HEK293 (cell line): ENCODE results near the gene ABCA5.

ENCODE experiments used
- CTCF ChIA-PET: fragments of 350-600 bp; formaldehyde crosslinking; extraction: SDS; loops from one replicate; lab custom pipeline; 2021; ENCODE audit warnings: antibody characterized with exemption; lab: Yijun Ruan, JAX
- POLR2A ChIA-PET: fragments of 300-600 bp; formaldehyde crosslinking; extraction: SDS; loops from one replicate; lab custom pipeline; 2020; ENCODE audit warnings: antibody characterized with exemption, inconsistent platforms; lab: Yijun Ruan, JAX
- H3K27ac ChIP-seq: fragments of 200-500 bp; sonication (Bioruptor generic); 2 replicates; pipeline ENCODE4 v1.5.1; 2014; ENCODE audit warnings: low read depth, low read length, control low read depth, inconsistent platforms; ENCODE audit errors: extremely low read depth
- H3K36me3 ChIP-seq, 2 experiments: fragments of 200-500 bp in 1 of 2; sonication (Bioruptor generic) in 1 of 2; 1 replicate in 1 of 2; 2 replicates in 1 of 2; pipeline ENCODE4 v1.5.1; 2014 to 2017; ENCODE audit warnings: inconsistent platforms in 2 of 2, low read length in 2 of 2; ENCODE audit not compliant: control insufficient read depth in 2 of 2, insufficient read depth in 1 of 2
- H3K4me1 ChIP-seq: fragments of 200-500 bp; sonication (Bioruptor generic); 2 replicates; pipeline ENCODE4 v1.5.1; 2014; ENCODE audit warnings: mild to moderate bottlenecking, low read length, inconsistent platforms; ENCODE audit not compliant: control insufficient read depth, insufficient read depth
- H3K4me3 ChIP-seq: 2 replicates; pipeline ENCODE4 v1.5.1; 2011; ENCODE audit warnings: low read depth, mild to moderate bottlenecking, control low read depth, low read length, moderate library complexity
- H3K9me3 ChIP-seq: fragments of 200-500 bp; sonication (Bioruptor generic); 2 replicates; pipeline ENCODE4 v1.5.1; 2014; ENCODE audit warnings: low read depth, low read length, inconsistent platforms; ENCODE audit not compliant: control insufficient read depth, insufficient read depth
- MZF1 ChIP-seq: fragments of 450-650 bp; formaldehyde crosslinking; IDR thresholded peaks from 2 replicates; pipeline ENCODE4 v1.5.1; 2017; ENCODE audit warnings: missing biosample characterization, missing genetic modification characterization, borderline replicate concordance
- PRDM1 ChIP-seq: fragments of 450-650 bp; formaldehyde crosslinking; IDR thresholded peaks from 2 replicates; pipeline ENCODE4; 2016; ENCODE audit warnings: missing biosample characterization, missing genetic modification characterization
- ZBTB7A ChIP-seq: fragments of 450-650 bp; formaldehyde crosslinking; IDR thresholded peaks from 2 replicates; pipeline ENCODE4 v1.5.1; 2016; ENCODE audit warnings: low read depth, missing biosample characterization, missing genetic modification characterization
- ZNF112 ChIP-seq: fragments of 450-650 bp; formaldehyde crosslinking; IDR thresholded peaks from 2 replicates; pipeline ENCODE4 v1.5.0; 2017; ENCODE audit warnings: missing biosample characterization, missing genetic modification characterization
- ZNF140 ChIP-seq: fragments of 450-650 bp; formaldehyde crosslinking; IDR thresholded peaks from 2 replicates; pipeline ENCODE4 v1.5.1; 2016; ENCODE audit warnings: missing biosample characterization, missing genetic modification characterization
- ZNF202 ChIP-seq: fragments of 450-650 bp; formaldehyde crosslinking; IDR thresholded peaks from 2 replicates; pipeline ENCODE4 v1.5.1; 2016; ENCODE audit warnings: missing biosample characterization, missing genetic modification characterization, borderline replicate concordance
- ZNF416 ChIP-seq: fragments of 450-650 bp; formaldehyde crosslinking; IDR thresholded peaks from 2 replicates; pipeline ENCODE4 v1.5.1; 2016; ENCODE audit warnings: missing biosample characterization, missing genetic modification characterization
- ZNF555 ChIP-seq: fragments of 450-650 bp; formaldehyde crosslinking; conservative IDR thresholded peaks from 2 replicates; pipeline ENCODE4 v1.5.1; 2017; ENCODE audit warnings: missing biosample characterization, mild to moderate bottlenecking, missing genetic modification characterization, inconsistent platforms
- ZNF624 ChIP-seq: fragments of 450-650 bp; formaldehyde crosslinking; IDR thresholded peaks from 2 replicates; pipeline ENCODE4 v1.5.1; 2017; ENCODE audit warnings: missing biosample characterization, missing genetic modification characterization
- ZNF654 ChIP-seq: fragments of 450-650 bp; formaldehyde crosslinking; IDR thresholded peaks from 2 replicates; pipeline ENCODE4 v1.5.1; 2016; ENCODE audit warnings: low read depth, missing biosample characterization, missing genetic modification characterization
- ZNF701 ChIP-seq: fragments of 450-650 bp; formaldehyde crosslinking; IDR thresholded peaks from 2 replicates; pipeline ENCODE4 v1.5.1; 2016; ENCODE audit warnings: missing biosample characterization, missing genetic modification characterization
- TF ChIP-seq, protein P1 (sequence below): fragments of 450-650 bp; formaldehyde crosslinking; IDR thresholded peaks from 2 replicates; pipeline ENCODE4 v1.5.1; 2016; ENCODE audit warnings: missing biosample characterization, missing genetic modification characterization
- TF ChIP-seq, protein P2 (sequence below): fragments of 450-650 bp; formaldehyde crosslinking; IDR thresholded peaks from 2 replicates; pipeline ENCODE4 v1.5.1; 2016; ENCODE audit warnings: missing biosample characterization, missing genetic modification characterization

Gene ABCA5

DNA sequence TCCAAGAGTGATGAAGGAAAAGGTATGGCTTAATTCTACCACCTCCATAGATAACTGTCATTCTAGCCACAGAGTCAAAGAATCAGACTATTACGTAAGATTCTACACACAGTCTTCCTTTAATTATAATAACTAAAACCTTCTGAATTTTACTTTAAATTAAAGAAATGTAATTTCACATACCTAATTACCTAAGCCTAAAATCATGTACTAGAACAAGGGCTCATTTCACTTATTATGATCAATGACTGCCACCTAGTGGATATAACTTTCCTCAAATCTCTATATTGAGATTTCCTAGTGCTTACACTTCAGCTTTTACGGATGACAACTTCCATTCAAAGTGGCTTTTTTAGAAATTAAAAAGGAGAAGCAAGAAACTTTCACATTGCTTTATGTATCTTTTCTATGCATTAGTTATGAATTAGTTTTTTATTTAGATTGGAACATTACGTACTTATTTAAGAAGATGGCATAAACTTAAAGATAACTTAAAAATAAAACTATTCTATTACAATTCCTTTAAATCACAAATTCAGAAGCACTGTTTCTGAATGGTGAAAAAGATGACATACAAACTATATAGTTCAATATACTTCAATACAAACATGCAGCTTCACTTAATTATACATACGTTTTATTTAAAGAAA is 80.1 kb downstream of the ABCA5 start:
- peak; percentile 82 for TF ChIP-seq ZNF654 (tag by site-specific recombination)
- TF ChIP-seq PRDM1 (tag by site-specific recombination), result peak; percentile 63
- TF ChIP-seq MZF1 (tag by site-specific recombination), result no peak
- CTCF ChIA-PET, result interaction anchor here (0.7 to 5.1 kb wide), 16 partner anchors 9 to 1281 kb away, joined by 3 to 72 read pairs (median 4); partner anchors contain the start of gene ABCA5
- peaks cover 2 to 22% of the 10 kb centered on the region in 2 experiments for H3K36me3 ChIP-seq
- POLR2A ChIA-PET, result no interaction called here
- H3K9me3 ChIP-seq, result no peaks in the 10 kb centered on the region
- H3K4me3 ChIP-seq, result no peak overlapping the region
- no peak overlapping the region for H3K27ac ChIP-seq
- no peaks in the 10 kb centered on the region for H3K4me1 ChIP-seq

DNA sequence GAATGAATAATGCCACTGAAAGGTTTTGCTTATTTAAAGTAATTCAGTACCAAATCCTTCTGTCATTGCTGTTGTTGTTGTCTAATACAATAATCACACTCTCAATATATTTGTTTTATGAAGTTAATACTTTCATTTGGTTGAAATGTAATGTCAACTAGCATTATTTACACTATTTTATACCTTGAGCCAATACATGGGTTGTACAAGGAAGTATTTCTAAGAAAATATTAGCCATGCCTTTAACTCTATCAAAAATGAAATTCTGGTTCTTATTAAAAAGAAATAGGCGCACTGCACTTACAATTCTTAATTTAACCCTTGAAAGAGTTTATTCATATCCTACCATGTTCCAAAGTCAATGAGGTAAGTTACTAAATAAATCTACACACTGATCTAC is 80.7 kb downstream of the ABCA5 start:
- CTCF ChIA-PET, result interaction anchor here (0.6 to 5.1 kb wide), 5 partner anchors 8 to 474 kb away, joined by 3 to 72 read pairs (median 14); no protein-coding TSS in a partner anchor
- H3K27ac ChIP-seq, result no peak overlapping the region
- no peaks in the 10 kb centered on the region for H3K4me1 ChIP-seq
- TF ChIP-seq ZNF112 (tag by site-specific recombination) (no peak), ZNF416 (tag by site-specific recombination) (no peak), ZNF555 (tag by site-specific recombination) (no peak), ZNF140 (tag by site-specific recombination) (no peak)
- TF ChIP-seq, protein P1, sequence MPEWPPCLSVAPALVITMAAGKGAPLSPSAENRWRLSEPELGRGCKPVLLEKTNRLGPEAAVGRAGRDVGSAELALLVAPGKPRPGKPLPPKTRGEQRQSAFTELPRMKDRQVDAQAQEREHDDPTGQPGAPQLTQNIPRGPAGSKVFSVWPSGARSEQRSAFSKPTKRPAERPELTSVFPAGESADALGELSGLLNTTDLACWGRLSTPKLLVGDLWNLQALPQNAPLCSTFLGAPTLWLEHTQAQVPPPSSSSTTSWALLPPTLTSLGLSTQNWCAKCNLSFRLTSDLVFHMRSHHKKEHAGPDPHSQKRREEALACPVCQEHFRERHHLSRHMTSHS (tag by site-specific recombination), result no peak
- TF ChIP-seq, all 188 proteins: peak for 0
- Histone ChIP-seq H3K36me3 (peaks cover 2 to 22% of the 10 kb centered on the region in 2 experiments), H3K4me3 (no peak overlapping the region), H3K9me3 (no peaks in the 10 kb centered on the region)
- POLR2A ChIA-PET, result no interaction called here

DNA sequence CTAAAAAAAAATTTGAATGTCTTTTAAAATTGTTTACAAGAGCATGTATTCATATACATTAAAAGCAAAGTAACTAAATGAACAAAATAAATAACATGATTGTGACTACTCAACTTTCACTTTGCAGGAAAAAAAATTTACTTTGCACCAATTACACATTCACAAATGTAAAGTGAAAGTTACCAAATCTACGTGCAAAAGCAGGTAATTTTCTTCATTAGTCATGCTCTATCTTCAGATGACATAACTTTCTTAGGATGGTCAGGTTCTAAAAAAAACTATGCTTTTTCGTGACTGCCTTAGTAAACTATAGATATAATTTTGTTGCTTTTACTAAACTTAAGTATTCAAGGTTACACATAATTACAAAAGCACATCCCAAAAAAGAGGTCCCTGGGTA is 81.3 kb downstream of the ABCA5 start:
- TF ChIP-seq ZNF416 (tag by site-specific recombination) (no peak), ZBTB7A (tag by site-specific recombination) (no peak), ZNF624 (no peak), ZNF701 (tag by site-specific recombination) (no peak), ZNF202 (tag by site-specific recombination) (no peak), MZF1 (tag by site-specific recombination) (no peak), PRDM1 (tag by site-specific recombination) (peak; percentile 57; the same call in 1 of the 2 replicates)
- TF ChIP-seq, protein P2, sequence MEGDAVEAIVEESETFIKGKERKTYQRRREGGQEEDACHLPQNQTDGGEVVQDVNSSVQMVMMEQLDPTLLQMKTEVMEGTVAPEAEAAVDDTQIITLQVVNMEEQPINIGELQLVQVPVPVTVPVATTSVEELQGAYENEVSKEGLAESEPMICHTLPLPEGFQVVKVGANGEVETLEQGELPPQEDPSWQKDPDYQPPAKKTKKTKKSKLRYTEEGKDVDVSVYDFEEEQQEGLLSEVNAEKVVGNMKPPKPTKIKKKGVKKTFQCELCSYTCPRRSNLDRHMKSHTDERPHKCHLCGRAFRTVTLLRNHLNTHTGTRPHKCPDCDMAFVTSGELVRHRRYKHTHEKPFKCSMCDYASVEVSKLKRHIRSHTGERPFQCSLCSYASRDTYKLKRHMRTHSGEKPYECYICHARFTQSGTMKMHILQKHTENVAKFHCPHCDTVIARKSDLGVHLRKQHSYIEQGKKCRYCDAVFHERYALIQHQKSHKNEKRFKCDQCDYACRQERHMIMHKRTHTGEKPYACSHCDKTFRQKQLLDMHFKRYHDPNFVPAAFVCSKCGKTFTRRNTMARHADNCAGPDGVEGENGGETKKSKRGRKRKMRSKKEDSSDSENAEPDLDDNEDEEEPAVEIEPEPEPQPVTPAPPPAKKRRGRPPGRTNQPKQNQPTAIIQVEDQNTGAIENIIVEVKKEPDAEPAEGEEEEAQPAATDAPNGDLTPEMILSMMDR (tag by site-specific recombination), result no peak
- Histone ChIP-seq H3K4me3 (no peak overlapping the region), H3K36me3 (peaks cover 2 to 22% of the 10 kb centered on the region in 2 experiments), H3K27ac (no peak overlapping the region), H3K4me1 (no peaks in the 10 kb centered on the region), H3K9me3 (no peaks in the 10 kb centered on the region)
- ChIA-PET CTCF (interaction anchor here (0.5 to 5.1 kb wide), 8 partner anchors 11 to 809 kb away, joined by 3 to 72 read pairs (median 3); no protein-coding TSS in a partner anchor), POLR2A (no interaction called here)
